Liver (tissue), 9 donors: ENCODE results near the gene HS3ST1. TPM values are rescaled to one million over a fixed set of nuclear protein-coding genes. Genes with fewer than 3 reads are reported as not detected.

Experiments used
- DNase-seq: peaks from one replicate; pipeline ENCODE4 v3.0.0-alpha.2; 2017; ENCODE audit warnings: low spot score
- H3K27ac ChIP-seq, 2 donors: one replicate each; pipeline ENCODE4 v1.7.0; 2013; ENCODE audit warnings: inconsistent platforms in 2 of 2, low read length in 2 of 2, control low read depth in 1 of 2, low read depth in 1 of 2, mild to moderate bottlenecking in 1 of 2
- H3K27me3 ChIP-seq, 4 donors: one replicate each; pipeline versions ENCODE4 v1.6.1 to v1.7.0; 2013; ENCODE audit warnings: low read length in 3 of 4, inconsistent platforms in 1 of 4, mild to moderate bottlenecking in 1 of 4, moderate library complexity in 1 of 4; ENCODE audit not compliant: control insufficient read depth in 4 of 4, insufficient read depth in 4 of 4
- H3K36me3 ChIP-seq, 4 donors: one replicate each; pipeline versions ENCODE4 v1.6.1 to v1.7.0; 2013; ENCODE audit warnings: low read length in 3 of 4, mild to moderate bottlenecking in 3 of 4, low read depth in 1 of 4, moderate library complexity in 1 of 4; ENCODE audit not compliant: control insufficient read depth in 4 of 4, insufficient read depth in 3 of 4
- H3K4me1 ChIP-seq, 4 donors: one replicate each; pipeline versions ENCODE4 v1.6.1 to v1.7.0; 2013; ENCODE audit warnings: low read length in 3 of 4, mild to moderate bottlenecking in 3 of 4, moderate library complexity in 1 of 4; ENCODE audit not compliant: control insufficient read depth in 4 of 4, insufficient read depth in 4 of 4
- H3K4me3 ChIP-seq, 3 donors: one replicate each; pipeline versions ENCODE4 v1.6.1 to v1.7.0; 2013; ENCODE audit warnings: low read length in 3 of 3, control low read depth in 1 of 3, low read depth in 1 of 3, mild to moderate bottlenecking in 1 of 3
- H3K9ac ChIP-seq, 2 donors: one replicate each; pipeline ENCODE4 v1.7.0; 2013; ENCODE audit warnings: low read length in 2 of 2, mild to moderate bottlenecking in 2 of 2, moderate library complexity in 2 of 2, control low read depth in 1 of 2, low read depth in 1 of 2
- H3K9me3 ChIP-seq, 4 donors: one replicate each; pipeline versions ENCODE4 v1.6.1 to v1.7.0; 2013; ENCODE audit warnings: low read length in 3 of 4; ENCODE audit not compliant: control insufficient read depth in 4 of 4
- EGR1 ChIP-seq, 2 donors: IDR thresholded peaks; 2 replicates each; pipeline ENCODE4 v1.6.1; 2016 to 2018; ENCODE audit warnings: antibody characterized with exemption in 2 of 2, low read depth in 2 of 2
- FOXA1 ChIP-seq: IDR thresholded peaks from 2 replicates; pipeline ENCODE4 v1.6.1; 2016; ENCODE audit warnings: antibody characterized with exemption
- FOXA2 ChIP-seq: IDR thresholded peaks from 2 replicates; pipeline ENCODE4 v1.6.1; 2016; ENCODE audit warnings: antibody characterized with exemption
- GABPA ChIP-seq, 2 donors: IDR thresholded peaks in 1 of 2; conservative IDR thresholded peaks in 1 of 2; 2 replicates each; pipeline ENCODE4 v1.6.1; 2016; ENCODE audit warnings: antibody characterized with exemption in 2 of 2, mild to moderate bottlenecking in 1 of 2, moderate library complexity in 1 of 2
- HNF4A ChIP-seq, 2 donors: conservative IDR thresholded peaks; 2 replicates each; pipeline ENCODE4 v1.6.1; 2016; ENCODE audit warnings: antibody characterized with exemption in 2 of 2, mild to moderate bottlenecking in 2 of 2
- HNF4G ChIP-seq: IDR thresholded peaks from 2 replicates; pipeline ENCODE4 v1.6.1; 2016; ENCODE audit warnings: antibody characterized with exemption
- JUND ChIP-seq, 2 donors: IDR thresholded peaks; 2 replicates each; pipeline ENCODE4 v1.6.1; 2016; ENCODE audit warnings: antibody characterized with exemption in 2 of 2
- NR2F2 ChIP-seq: IDR thresholded peaks from 2 replicates; pipeline ENCODE4 v1.6.1; 2016; ENCODE audit warnings: antibody characterized with exemption
- RAD21 ChIP-seq, 2 donors: IDR thresholded peaks; 2 replicates each; pipeline ENCODE4 v1.6.1; 2016; ENCODE audit warnings: antibody characterized with exemption in 2 of 2, mild to moderate bottlenecking in 2 of 2
- RXRA ChIP-seq, 2 donors: IDR thresholded peaks; 2 replicates each; pipeline ENCODE4 v1.6.1; 2017 to 2018; ENCODE audit warnings: antibody characterized with exemption in 2 of 2, mild to moderate bottlenecking in 1 of 2
- SP1 ChIP-seq: IDR thresholded peaks from 2 replicates; pipeline ENCODE4 v1.6.1; 2018; ENCODE audit warnings: antibody characterized with exemption, mild to moderate bottlenecking
- YY1 ChIP-seq: IDR thresholded peaks from 2 replicates; pipeline ENCODE4 v1.6.1; 2016; ENCODE audit warnings: antibody characterized with exemption, mild to moderate bottlenecking
- WGBS: extraction: QIAGEN DNeasy Blood & Tissue Kit; methylation state at CpG from one replicate; pipeline ENCODE4 v1.1.7; 2013; 5-methylcytosine and 5-hydroxymethylcytosine counted together
- polyA plus RNA-seq, 2 donors: library from polyadenylated mRNA; stranded (reverse) in 1 of 2; unstranded in 1 of 2; fragments of 200-250 nt in 1 of 2; fragments of >200 nt in 1 of 2; fragmentation: Nextera tagmentation in 1 of 2; extraction: Ambion mirVana in 1 of 2; gene quantifications; one replicate each; pipeline versions ENCODE4 v1.2.1 to v1.2.3, GENCODE V29; 2013 to 2015
- total RNA-seq, 2 donors: library from RNA; depleted of rRNA; stranded (reverse); fragments of >200 nt; gene quantifications; one replicate each; pipeline ENCODE4 v1.2.3, GENCODE V29; 2014
- TF ChIP-seq, protein P1 (sequence below): IDR thresholded peaks from 2 replicates; pipeline ENCODE4 v1.6.1; 2016; ENCODE audit warnings: antibody characterized with exemption
- TF ChIP-seq, protein P2 (sequence below): IDR thresholded peaks from 2 replicates; pipeline ENCODE4 v1.6.1; 2016; ENCODE audit warnings: antibody characterized with exemption
- TF ChIP-seq, protein P3 (sequence below): IDR thresholded peaks from 2 replicates; pipeline ENCODE4 v1.6.1; 2016; ENCODE audit warnings: antibody characterized with exemption, mild to moderate bottlenecking
- TF ChIP-seq, protein P4 (sequence below): fragments of 150-350 bp; IDR thresholded peaks from 2 replicates; pipeline ENCODE4 v1.5.1; 2017; ENCODE audit warnings: improper control_type of control experiment, low read depth, low read length; ENCODE audit not compliant: missing input control
- TF ChIP-seq, protein P5 (sequence below): IDR thresholded peaks from 2 replicates; pipeline ENCODE4 v1.6.1; 2016; ENCODE audit warnings: antibody characterized with exemption
- donor health status: healthy.
- donor health status: healthy.
- donor health status: healthy.
- donor health status: healthy.
- donor health status: healthy.

HS3ST1 gene
- total and polyA plus RNA-seq, 4 donors, result 0.25 to 0.75 (median 0.30) TPM

DNA sequence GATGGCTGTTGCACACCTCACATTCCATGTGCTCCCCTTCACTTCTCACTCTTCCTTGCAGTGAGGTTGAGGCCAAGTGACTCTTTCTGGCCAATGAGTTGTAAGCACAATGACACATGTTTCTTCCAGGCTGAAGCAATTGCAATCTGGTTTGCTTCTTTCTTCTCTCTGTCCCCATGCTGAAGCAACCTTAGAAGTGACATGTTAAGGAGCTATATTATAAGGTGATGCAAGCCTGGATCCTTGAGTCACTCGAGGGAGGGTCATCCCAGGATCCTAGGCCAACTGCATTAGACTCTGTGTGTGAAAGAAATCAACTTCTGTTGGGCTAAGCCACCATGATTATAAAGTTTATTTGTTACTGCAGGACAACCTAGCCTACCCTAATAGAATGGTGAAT, 45.5 kb upstream of the HS3ST1 start:
- no peak overlapping the region for H3K27ac ChIP-seq
- no peak for DNase-seq
- H3K9ac ChIP-seq, result no peak overlapping the region
- no peaks in the 10 kb centered on the region for H3K4me1 ChIP-seq
- no peak overlapping the region for H3K4me3 ChIP-seq
- TF ChIP-seq HNF4G (no peak), SP1 (no peak), YY1 (no peak), FOXA2 (no peak), EGR1 (IDR thresholded peaks at IDR 0.05; ENCODE audit: low read depth in 2 of 2) (no peak), RXRA (IDR thresholded peaks at IDR 0.05) (no peak), JUND (IDR thresholded peaks at IDR 0.05) (no peak), HNF4A (conservative IDR thresholded peaks at IDR 0.05) (no peak), RAD21 (IDR thresholded peaks at IDR 0.05) (no peak), GABPA (IDR thresholded peaks at IDR 0.05 in 1 of 2, conservative IDR thresholded peaks at IDR 0.05 in 1 of 2) (no peak)
- TF ChIP-seq, protein P1, sequence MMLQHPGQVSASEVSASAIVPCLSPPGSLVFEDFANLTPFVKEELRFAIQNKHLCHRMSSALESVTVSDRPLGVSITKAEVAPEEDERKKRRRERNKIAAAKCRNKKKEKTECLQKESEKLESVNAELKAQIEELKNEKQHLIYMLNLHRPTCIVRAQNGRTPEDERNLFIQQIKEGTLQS, result no peak
- TF ChIP-seq, protein P2, sequence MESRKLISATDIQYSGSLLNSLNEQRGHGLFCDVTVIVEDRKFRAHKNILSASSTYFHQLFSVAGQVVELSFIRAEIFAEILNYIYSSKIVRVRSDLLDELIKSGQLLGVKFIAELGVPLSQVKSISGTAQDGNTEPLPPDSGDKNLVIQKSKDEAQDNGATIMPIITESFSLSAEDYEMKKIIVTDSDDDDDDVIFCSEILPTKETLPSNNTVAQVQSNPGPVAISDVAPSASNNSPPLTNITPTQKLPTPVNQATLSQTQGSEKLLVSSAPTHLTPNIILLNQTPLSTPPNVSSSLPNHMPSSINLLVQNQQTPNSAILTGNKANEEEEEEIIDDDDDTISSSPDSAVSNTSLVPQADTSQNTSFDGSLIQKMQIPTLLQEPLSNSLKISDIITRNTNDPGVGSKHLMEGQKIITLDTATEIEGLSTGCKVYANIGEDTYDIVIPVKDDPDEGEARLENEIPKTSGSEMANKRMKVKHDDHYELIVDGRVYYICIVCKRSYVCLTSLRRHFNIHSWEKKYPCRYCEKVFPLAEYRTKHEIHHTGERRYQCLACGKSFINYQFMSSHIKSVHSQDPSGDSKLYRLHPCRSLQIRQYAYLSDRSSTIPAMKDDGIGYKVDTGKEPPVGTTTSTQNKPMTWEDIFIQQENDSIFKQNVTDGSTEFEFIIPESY, result no peak
- TF ChIP-seq, protein P3, sequence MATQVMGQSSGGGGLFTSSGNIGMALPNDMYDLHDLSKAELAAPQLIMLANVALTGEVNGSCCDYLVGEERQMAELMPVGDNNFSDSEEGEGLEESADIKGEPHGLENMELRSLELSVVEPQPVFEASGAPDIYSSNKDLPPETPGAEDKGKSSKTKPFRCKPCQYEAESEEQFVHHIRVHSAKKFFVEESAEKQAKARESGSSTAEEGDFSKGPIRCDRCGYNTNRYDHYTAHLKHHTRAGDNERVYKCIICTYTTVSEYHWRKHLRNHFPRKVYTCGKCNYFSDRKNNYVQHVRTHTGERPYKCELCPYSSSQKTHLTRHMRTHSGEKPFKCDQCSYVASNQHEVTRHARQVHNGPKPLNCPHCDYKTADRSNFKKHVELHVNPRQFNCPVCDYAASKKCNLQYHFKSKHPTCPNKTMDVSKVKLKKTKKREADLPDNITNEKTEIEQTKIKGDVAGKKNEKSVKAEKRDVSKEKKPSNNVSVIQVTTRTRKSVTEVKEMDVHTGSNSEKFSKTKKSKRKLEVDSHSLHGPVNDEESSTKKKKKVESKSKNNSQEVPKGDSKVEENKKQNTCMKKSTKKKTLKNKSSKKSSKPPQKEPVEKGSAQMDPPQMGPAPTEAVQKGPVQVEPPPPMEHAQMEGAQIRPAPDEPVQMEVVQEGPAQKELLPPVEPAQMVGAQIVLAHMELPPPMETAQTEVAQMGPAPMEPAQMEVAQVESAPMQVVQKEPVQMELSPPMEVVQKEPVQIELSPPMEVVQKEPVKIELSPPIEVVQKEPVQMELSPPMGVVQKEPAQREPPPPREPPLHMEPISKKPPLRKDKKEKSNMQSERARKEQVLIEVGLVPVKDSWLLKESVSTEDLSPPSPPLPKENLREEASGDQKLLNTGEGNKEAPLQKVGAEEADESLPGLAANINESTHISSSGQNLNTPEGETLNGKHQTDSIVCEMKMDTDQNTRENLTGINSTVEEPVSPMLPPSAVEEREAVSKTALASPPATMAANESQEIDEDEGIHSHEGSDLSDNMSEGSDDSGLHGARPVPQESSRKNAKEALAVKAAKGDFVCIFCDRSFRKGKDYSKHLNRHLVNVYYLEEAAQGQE, result no peak
- TF ChIP-seq, protein P4, sequence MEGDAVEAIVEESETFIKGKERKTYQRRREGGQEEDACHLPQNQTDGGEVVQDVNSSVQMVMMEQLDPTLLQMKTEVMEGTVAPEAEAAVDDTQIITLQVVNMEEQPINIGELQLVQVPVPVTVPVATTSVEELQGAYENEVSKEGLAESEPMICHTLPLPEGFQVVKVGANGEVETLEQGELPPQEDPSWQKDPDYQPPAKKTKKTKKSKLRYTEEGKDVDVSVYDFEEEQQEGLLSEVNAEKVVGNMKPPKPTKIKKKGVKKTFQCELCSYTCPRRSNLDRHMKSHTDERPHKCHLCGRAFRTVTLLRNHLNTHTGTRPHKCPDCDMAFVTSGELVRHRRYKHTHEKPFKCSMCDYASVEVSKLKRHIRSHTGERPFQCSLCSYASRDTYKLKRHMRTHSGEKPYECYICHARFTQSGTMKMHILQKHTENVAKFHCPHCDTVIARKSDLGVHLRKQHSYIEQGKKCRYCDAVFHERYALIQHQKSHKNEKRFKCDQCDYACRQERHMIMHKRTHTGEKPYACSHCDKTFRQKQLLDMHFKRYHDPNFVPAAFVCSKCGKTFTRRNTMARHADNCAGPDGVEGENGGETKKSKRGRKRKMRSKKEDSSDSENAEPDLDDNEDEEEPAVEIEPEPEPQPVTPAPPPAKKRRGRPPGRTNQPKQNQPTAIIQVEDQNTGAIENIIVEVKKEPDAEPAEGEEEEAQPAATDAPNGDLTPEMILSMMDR, result no peak
- TF ChIP-seq, protein P5, sequence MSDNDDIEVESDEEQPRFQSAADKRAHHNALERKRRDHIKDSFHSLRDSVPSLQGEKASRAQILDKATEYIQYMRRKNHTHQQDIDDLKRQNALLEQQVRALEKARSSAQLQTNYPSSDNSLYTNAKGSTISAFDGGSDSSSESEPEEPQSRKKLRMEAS, result no peak
- no peaks in the 10 kb centered on the region for H3K36me3 ChIP-seq
- no peaks in the 10 kb centered on the region for H3K27me3 ChIP-seq
- 57% methylated on average over 1 of the region's 1 CpG for WGBS
- H3K9me3 ChIP-seq, result no peaks in the 10 kb centered on the region

DNA sequence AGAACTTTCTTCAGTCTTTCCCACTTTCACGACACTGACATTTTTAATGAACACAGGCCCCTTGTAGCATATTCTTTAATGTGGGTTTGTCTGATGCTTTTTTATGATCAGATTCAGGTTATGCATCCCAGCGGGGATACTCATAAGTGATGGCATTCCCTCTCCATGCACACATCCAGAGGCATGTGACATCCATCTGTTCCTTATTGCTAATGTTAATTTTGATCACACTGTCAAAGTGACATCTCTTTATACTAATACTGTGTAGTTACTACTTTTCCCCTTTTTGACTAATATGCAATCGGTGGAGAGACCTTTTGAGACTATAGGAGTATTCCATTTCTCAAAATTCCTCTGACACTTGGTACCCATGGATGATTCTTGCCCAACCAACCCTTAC, 43.8 kb upstream of the HS3ST1 start:
- 87% methylated on average over 3 of the region's 3 CpGs for WGBS
- Histone ChIP-seq H3K9me3 (no peaks in the 10 kb centered on the region), H3K27ac (no peak overlapping the region), H3K4me3 (no peak overlapping the region), H3K9ac (no peak overlapping the region), H3K27me3 (no peaks in the 10 kb centered on the region), H3K4me1 (no peaks in the 10 kb centered on the region), H3K36me3 (no peaks in the 10 kb centered on the region)
- no peak for DNase-seq
- TF ChIP-seq, protein P4, result no peak
- TF ChIP-seq FOXA1, result no peak
- no peak for TF ChIP-seq HNF4G
- TF ChIP-seq EGR1 (IDR thresholded peaks at IDR 0.05; ENCODE audit: low read depth in 2 of 2), result no peak
- no peak for TF ChIP-seq GABPA (IDR thresholded peaks at IDR 0.05 in 1 of 2, conservative IDR thresholded peaks at IDR 0.05 in 1 of 2)
- TF ChIP-seq SP1, result no peak
- TF ChIP-seq YY1, result no peak
- TF ChIP-seq, protein P2, result no peak
- no peak for TF ChIP-seq NR2F2
